HL-60 (cell line): ENCODE results near the gene C6orf163.

ENCODE experiments used
- CTCF ChIP-seq: IDR thresholded peaks from one replicate; pipeline ENCODE4 v1.5.1; 2011; ENCODE audit warnings: low read length, control low read depth, inconsistent platforms; ENCODE audit not compliant: insufficient read depth
- GABPA ChIP-seq: IDR thresholded peaks from 2 replicates; pipeline ENCODE4 v1.6.1; 2012; ENCODE audit warnings: low read depth
- POLR2AphosphoS5 ChIP-seq: IDR thresholded peaks from 2 replicates; pipeline ENCODE4 v1.6.1; 2012; ENCODE audit warnings: low read depth
- REST ChIP-seq: IDR thresholded peaks from 2 replicates; pipeline ENCODE4 v1.6.1; 2012; ENCODE audit warnings: low read depth; ENCODE audit not compliant: insufficient replicate concordance
- SPI1 ChIP-seq: IDR thresholded peaks from 2 replicates; pipeline ENCODE4 v1.6.1; 2012; ENCODE audit warnings: low read depth, mild to moderate bottlenecking, borderline replicate concordance

- no peak for TF ChIP-seq CTCF
- TF ChIP-seq POLR2AphosphoS5 = no peak
- TF ChIP-seq REST = no peak
- no peak for TF ChIP-seq SPI1
- TF ChIP-seq GABPA = no peak
These were observed 22.3 kb downstream of the C6orf163 start for GRCh38 chr6:87366899-87367298.
